AG10803 (cell line): Measurements from ENCODE around the gene KCNK10.

Experiments
- DNase-seq: peaks from one replicate; pipeline ENCODE4 v3.0.0; 2010; ENCODE audit warnings: low read depth
- H3K4me3 ChIP-seq: 2 replicates; pipeline ENCODE4 v1.5.1; 2011; ENCODE audit warnings: mild to moderate bottlenecking, low read length, control low read depth
- TF ChIP-seq, protein P1 (sequence below): conservative IDR thresholded peaks from 2 replicates; pipeline ENCODE4 v1.5.1; 2011; ENCODE audit warnings: mild to moderate bottlenecking, low read length, control low read depth, inconsistent platforms

KCNK10 gene

DNA sequence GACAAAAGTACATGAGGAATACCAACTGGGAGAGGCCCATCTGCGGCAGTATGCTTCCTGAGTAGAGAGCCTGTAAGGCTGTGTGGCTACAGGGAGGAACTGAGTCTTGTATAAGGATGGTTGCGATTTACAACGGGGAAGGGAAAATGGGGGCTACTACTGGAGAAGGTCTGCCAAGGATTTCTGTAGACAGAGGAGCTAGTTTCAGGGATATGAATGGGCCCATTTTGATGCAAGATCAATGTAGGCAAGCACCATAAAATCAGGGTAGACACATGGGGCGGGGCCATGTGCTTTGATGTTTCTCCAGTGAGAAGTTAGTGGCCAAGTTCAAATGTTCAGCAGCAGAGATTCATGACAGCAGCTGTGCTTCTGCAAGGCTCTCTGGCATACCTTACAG lies 168.7 kb downstream of the KCNK10 start:
- DNase-seq: no peak
- TF ChIP-seq, protein P1, sequence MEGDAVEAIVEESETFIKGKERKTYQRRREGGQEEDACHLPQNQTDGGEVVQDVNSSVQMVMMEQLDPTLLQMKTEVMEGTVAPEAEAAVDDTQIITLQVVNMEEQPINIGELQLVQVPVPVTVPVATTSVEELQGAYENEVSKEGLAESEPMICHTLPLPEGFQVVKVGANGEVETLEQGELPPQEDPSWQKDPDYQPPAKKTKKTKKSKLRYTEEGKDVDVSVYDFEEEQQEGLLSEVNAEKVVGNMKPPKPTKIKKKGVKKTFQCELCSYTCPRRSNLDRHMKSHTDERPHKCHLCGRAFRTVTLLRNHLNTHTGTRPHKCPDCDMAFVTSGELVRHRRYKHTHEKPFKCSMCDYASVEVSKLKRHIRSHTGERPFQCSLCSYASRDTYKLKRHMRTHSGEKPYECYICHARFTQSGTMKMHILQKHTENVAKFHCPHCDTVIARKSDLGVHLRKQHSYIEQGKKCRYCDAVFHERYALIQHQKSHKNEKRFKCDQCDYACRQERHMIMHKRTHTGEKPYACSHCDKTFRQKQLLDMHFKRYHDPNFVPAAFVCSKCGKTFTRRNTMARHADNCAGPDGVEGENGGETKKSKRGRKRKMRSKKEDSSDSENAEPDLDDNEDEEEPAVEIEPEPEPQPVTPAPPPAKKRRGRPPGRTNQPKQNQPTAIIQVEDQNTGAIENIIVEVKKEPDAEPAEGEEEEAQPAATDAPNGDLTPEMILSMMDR: no peak
- no peak overlapping the region for H3K4me3 ChIP-seq

DNA sequence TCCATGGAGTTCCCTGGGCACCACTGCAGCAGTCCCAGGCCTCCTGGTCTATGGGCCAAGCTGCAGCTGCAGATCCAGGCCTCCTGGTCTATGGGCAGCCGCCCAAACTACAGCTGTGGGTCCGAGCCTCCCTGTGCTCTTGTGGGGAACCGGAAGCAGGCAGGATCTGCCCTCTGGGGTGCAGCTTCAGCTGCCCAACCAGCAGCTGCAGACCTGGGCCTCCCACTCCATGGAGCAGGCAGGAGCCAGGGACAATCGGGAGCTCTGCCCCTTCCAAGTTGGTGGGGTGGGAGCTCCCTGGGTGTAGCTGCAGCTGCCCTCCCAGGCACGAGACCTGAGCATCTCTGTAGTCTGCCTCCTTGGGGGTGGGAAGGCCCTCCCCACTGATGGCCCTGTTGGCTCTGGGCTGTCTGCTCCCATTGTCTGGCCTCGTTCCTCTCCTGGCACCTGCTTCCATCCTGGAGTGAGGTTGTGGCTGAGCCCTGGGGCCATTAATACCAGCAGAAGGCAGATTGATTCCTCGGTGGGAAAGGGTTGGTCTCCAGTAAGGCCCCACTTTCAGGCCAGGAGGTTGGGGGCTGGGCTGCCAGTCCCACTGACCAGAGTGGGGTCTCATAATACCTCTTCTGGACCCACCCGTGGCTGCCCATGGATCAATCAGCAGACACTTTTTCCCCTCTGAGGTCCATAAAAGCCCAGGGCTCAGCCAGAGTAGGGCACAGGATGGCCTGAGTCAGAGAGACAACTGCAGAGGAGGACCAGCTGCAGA lies 176.0 kb downstream of the KCNK10 start:
- no peak for DNase-seq
- TF ChIP-seq, protein P1: no peak
- H3K4me3 ChIP-seq: no peak overlapping the region

GRCh38 chr14:88143810-88144209 lies 179.3 kb downstream of the KCNK10 start:
- no peak for DNase-seq
- no peak overlapping the region for H3K4me3 ChIP-seq
- TF ChIP-seq, protein P1: no peak

- no peak overlapping the region for H3K4me3 ChIP-seq
- no peak for DNase-seq
- TF ChIP-seq, protein P1: no peak
These were observed 180.1 kb downstream of the KCNK10 start for GRCh38 chr14:88142997-88143396.

- DNase-seq: no peak
- TF ChIP-seq, protein P1: no peak
- H3K4me3 ChIP-seq: no peak overlapping the region
These were observed 182.2 kb downstream of the KCNK10 start for GRCh38 chr14:88140874-88141273.

GRCh38 chr14:88137327-88137726 lies 185.7 kb downstream of the KCNK10 start:
- TF ChIP-seq, protein P1: no peak
- no peak overlapping the region for H3K4me3 ChIP-seq
- DNase-seq: no peak
